ENCODE results near the gene MDM1.
A peak's percentile ranks its signal among the peaks of the same experiment; 100 is the strongest.

Gene MDM1

DNA sequence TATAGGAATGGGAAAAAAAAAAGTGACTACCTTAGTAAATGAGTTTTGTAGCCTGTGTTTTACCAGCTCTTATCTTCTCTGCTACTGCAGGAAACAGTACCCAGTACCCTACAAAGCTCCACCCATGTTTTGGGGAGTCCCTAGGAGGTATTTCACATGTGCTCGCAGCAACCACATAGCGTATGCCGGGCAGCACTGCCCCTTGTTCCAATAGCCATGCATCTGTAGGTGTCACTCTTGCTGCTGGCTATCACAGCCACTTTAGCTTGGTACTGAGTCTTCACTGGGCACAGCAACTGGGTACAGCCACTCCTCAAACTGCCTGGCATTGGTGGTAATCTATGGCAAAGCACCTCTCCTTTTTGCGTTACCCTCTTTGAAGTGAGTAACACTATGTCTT, 2.0 kb upstream of the MDM1 start:
- Histone ChIP-seq H3K27me3 (ENCODE audit: control insufficient read depth in 1 of 2, insufficient read depth in 2 of 2, low read length in 2 of 2) (no peaks in the 10 kb centered on the region), H3K4me3 (ENCODE audit: low read depth in 1 of 2, low read length in 2 of 2) (no peak overlapping the region), H3K36me3 (ENCODE audit: insufficient read depth, low read length) (peaks cover 3% of the 10 kb centered on the region), H3K9ac (ENCODE audit: low read length) (no peak overlapping the region), H3K9me3 (ENCODE audit: low read length) (no peaks in the 10 kb centered on the region), H3K27ac (ENCODE audit: low read depth, low read length) (peak overlapping the region; percentile 55), H3K4me1 (ENCODE audit: insufficient read depth, low read length) (peaks cover 63% of the 10 kb centered on the region)

DNA sequence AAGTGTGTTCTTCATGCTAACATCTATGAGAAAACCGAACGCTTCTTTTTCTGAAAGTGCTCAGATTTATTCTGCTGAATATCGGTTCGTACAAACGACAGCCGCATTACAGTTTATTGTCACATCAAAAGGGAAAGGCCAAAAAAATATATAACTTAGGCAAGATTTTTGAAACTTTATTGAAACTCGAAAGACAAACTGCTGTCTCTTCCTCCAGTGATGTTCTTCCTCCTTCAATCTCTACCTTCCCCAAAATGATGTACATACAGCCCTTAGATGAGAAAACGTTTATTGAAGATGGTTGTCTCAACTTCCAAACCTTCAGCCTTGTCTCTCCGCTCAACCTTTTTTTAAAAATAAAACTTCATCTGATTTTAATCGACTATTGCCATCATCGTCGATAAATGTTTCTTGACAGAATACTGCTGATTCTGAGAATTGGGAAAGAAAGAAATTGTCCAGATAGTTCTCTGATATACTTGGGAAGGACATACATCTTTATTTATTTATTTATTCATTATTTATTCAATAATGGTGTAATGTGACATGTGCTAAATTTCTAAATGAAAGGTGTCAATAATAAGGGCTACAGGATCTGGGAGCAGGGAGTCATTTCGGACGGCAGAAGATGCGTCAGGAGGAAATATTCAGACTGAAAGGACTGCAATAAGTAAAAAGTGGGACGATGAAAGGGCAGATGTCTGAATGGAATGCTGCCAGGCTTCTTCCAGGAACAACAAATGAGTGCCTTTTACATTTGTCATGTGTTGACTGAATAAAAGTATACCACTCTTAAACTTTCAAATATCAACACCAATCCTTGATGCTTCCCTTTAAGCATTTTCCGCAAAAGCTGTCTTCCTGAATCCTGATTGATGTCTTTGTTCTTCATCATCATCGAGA, 817 bp upstream of the MDM1 start:
- H3K27me3 ChIP-seq (ENCODE audit: control insufficient read depth in 1 of 2, insufficient read depth in 2 of 2, low read length in 2 of 2), result no peaks in the 10 kb centered on the region
- no peaks in the 10 kb centered on the region for H3K9me3 ChIP-seq (ENCODE audit: low read length)
- H3K36me3 ChIP-seq (ENCODE audit: insufficient read depth, low read length), result peaks cover 6% of the 10 kb centered on the region
- H3K9ac ChIP-seq (ENCODE audit: low read length), result no peak overlapping the region
- H3K4me1 ChIP-seq (ENCODE audit: insufficient read depth, low read length), result peaks cover 61% of the 10 kb centered on the region
- H3K4me3 ChIP-seq (ENCODE audit: low read depth in 1 of 2, low read length in 2 of 2), result peak overlapping the region; percentile 26 to 59
- peak overlapping the region; percentile 79 for H3K27ac ChIP-seq (ENCODE audit: low read depth, low read length)

DNA sequence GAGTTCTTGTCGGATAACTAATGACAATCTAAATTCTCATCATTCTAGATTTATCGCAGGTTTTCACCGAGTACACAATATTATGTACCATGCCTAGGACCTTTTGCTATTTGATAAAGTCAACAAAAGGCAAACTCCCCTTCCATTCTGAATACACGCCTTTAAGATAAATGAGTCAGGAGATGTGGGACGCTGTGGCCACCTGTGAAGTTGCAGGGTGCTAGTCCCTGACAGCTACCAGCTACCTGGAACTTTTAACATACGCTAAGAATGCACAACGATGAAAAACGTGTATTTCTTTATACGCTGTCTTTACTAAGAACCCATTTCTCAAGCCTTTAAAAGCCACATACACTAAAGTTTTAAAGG, 678 bp downstream of the MDM1 start:
- H3K9ac ChIP-seq (ENCODE audit: low read length), result peak overlapping the region; percentile 16
- H3K27me3 ChIP-seq (ENCODE audit: control insufficient read depth in 1 of 2, insufficient read depth in 2 of 2, low read length in 2 of 2), result no peaks in the 10 kb centered on the region
- peaks cover 52% of the 10 kb centered on the region for H3K4me1 ChIP-seq (ENCODE audit: insufficient read depth, low read length)
- H3K27ac ChIP-seq (ENCODE audit: low read depth, low read length), result peak overlapping the region; percentile 77
- H3K36me3 ChIP-seq (ENCODE audit: insufficient read depth, low read length), result peaks cover 20% of the 10 kb centered on the region
- H3K9me3 ChIP-seq (ENCODE audit: low read length), result no peaks in the 10 kb centered on the region
- peak overlapping the region; percentile 73 to 77 for H3K4me3 ChIP-seq (ENCODE audit: low read depth in 1 of 2, low read length in 2 of 2)

GRCh38 chr12:68327896-68328295, 4.3 kb downstream of the MDM1 start:
- H3K27me3 ChIP-seq (ENCODE audit: control insufficient read depth in 1 of 2, insufficient read depth in 2 of 2, low read length in 2 of 2), result no peaks in the 10 kb centered on the region
- peaks cover 28% of the 10 kb centered on the region for H3K36me3 ChIP-seq (ENCODE audit: insufficient read depth, low read length)
- H3K4me1 ChIP-seq (ENCODE audit: insufficient read depth, low read length), result peaks cover 42% of the 10 kb centered on the region
- H3K4me3 ChIP-seq (ENCODE audit: low read depth in 1 of 2, low read length in 2 of 2), result no peak overlapping the region
- peak overlapping the region; percentile 9 for H3K27ac ChIP-seq (ENCODE audit: low read depth, low read length)
- no peak overlapping the region for H3K9ac ChIP-seq (ENCODE audit: low read length)
- no peaks in the 10 kb centered on the region for H3K9me3 ChIP-seq (ENCODE audit: low read length)

DNA sequence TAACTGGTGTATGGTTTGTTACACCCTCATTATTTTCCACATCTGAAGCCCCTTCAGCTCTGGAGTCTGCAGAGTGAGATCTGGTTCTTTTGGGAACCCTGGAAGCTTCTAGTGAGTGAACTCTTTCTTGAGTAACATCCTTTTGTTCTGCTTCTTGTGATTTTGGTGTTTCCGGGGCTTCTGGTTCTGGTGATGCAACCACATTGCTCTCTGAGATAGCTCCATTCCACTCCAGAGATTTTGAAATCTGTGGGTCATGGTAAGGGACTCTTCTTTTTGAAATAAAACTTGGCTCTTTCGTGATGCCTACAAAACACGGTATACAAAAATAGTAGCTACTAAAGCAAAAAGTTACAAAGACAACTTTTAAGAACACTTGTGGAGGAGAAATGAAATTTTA, 5.4 kb downstream of the MDM1 start:
- Histone ChIP-seq H3K4me1 (ENCODE audit: insufficient read depth, low read length) (peaks cover 40% of the 10 kb centered on the region), H3K27ac (ENCODE audit: low read depth, low read length) (no peak overlapping the region), H3K9ac (ENCODE audit: low read length) (no peak overlapping the region), H3K9me3 (ENCODE audit: low read length) (no peaks in the 10 kb centered on the region), H3K4me3 (ENCODE audit: low read depth in 1 of 2, low read length in 2 of 2) (no peak overlapping the region), H3K36me3 (ENCODE audit: insufficient read depth, low read length) (peaks cover 28% of the 10 kb centered on the region), H3K27me3 (ENCODE audit: control insufficient read depth in 1 of 2, insufficient read depth in 2 of 2, low read length in 2 of 2) (no peaks in the 10 kb centered on the region)

- H3K4me1 ChIP-seq (ENCODE audit: insufficient read depth, low read length), result peaks cover 39% of the 10 kb centered on the region
- peaks cover 28% of the 10 kb centered on the region for H3K36me3 ChIP-seq (ENCODE audit: insufficient read depth, low read length)
- no peak overlapping the region for H3K9ac ChIP-seq (ENCODE audit: low read length)
These were observed 6.2 kb downstream of the MDM1 start for GRCh38 chr12:68325966-68326365.

DNA sequence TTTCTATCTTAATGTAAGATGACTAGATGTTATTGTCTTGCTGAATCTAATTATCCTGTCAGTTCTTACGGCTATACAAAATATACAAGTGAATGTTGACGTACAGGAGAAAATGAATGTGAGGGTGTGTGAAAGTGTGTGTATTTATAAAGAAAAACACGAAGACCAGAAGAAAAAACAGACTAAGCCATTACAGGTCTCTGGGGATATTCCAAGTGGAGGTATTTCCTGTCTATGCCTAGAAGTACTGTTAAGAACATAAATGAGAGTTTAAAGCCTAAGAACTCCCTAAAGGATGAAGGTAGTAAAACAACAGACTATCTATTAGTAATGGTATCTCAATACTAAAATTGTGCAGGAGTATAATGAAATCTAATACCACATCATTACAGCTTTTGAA, 7.6 kb downstream of the MDM1 start:
- H3K27ac ChIP-seq (ENCODE audit: low read depth, low read length), result peak overlapping the region; percentile 80

More at GRCh38 chr12:68325966-68326365, 6.2 kb downstream of the MDM1 start:
- Histone ChIP-seq H3K9me3 (ENCODE audit: low read length) (no peaks in the 10 kb centered on the region), H3K27ac (ENCODE audit: low read depth, low read length) (peak overlapping the region; percentile 31), H3K27me3 (ENCODE audit: control insufficient read depth in 1 of 2, insufficient read depth in 2 of 2, low read length in 2 of 2) (no peaks in the 10 kb centered on the region), H3K4me3 (ENCODE audit: low read depth in 1 of 2, low read length in 2 of 2) (no peak overlapping the region)

GRCh38 chr12:68321140-68321539, 11.0 kb downstream of the MDM1 start:
- Histone ChIP-seq H3K27me3 (ENCODE audit: control insufficient read depth in 1 of 2, insufficient read depth in 2 of 2, low read length in 2 of 2) (no peaks in the 10 kb centered on the region), H3K4me3 (ENCODE audit: low read depth in 1 of 2, low read length in 2 of 2) (no peak overlapping the region), H3K9me3 (ENCODE audit: low read length) (no peaks in the 10 kb centered on the region), H3K36me3 (ENCODE audit: insufficient read depth, low read length) (peaks cover 9% of the 10 kb centered on the region), H3K27ac (ENCODE audit: low read depth, low read length) (no peak overlapping the region), H3K9ac (ENCODE audit: low read length) (no peak overlapping the region), H3K4me1 (ENCODE audit: insufficient read depth, low read length) (peaks cover 46% of the 10 kb centered on the region)

More for the DNA sequence above, 7.6 kb downstream of the MDM1 start:
- Histone ChIP-seq H3K4me1 (ENCODE audit: insufficient read depth, low read length) (peaks cover 38% of the 10 kb centered on the region), H3K36me3 (ENCODE audit: insufficient read depth, low read length) (peaks cover 28% of the 10 kb centered on the region), H3K9me3 (ENCODE audit: low read length) (no peaks in the 10 kb centered on the region), H3K27me3 (ENCODE audit: control insufficient read depth in 1 of 2, insufficient read depth in 2 of 2, low read length in 2 of 2) (no peaks in the 10 kb centered on the region), H3K9ac (ENCODE audit: low read length) (no peak overlapping the region), H3K4me3 (ENCODE audit: low read depth in 1 of 2, low read length in 2 of 2) (no peak overlapping the region)

- Histone ChIP-seq H3K27me3 (ENCODE audit: control insufficient read depth in 1 of 2, insufficient read depth in 2 of 2, low read length in 2 of 2) (no peaks in the 10 kb centered on the region), H3K9me3 (ENCODE audit: low read length) (no peaks in the 10 kb centered on the region), H3K36me3 (ENCODE audit: insufficient read depth, low read length) (peaks cover 8% of the 10 kb centered on the region), H3K4me1 (ENCODE audit: insufficient read depth, low read length) (peaks cover 41% of the 10 kb centered on the region), H3K4me3 (ENCODE audit: low read depth in 1 of 2, low read length in 2 of 2) (peak overlapping the region in 1 of 2 donors; percentile 3), H3K9ac (ENCODE audit: low read length) (no peak overlapping the region), H3K27ac (ENCODE audit: low read depth, low read length) (peak overlapping the region; percentile 79)
These were observed 12.1 kb downstream of the MDM1 start for GRCh38 chr12:68319988-68320623.

GRCh38 chr12:68317047-68317667, 15.0 kb downstream of the MDM1 start:
- H3K9me3 ChIP-seq (ENCODE audit: low read length), result no peaks in the 10 kb centered on the region
- H3K36me3 ChIP-seq (ENCODE audit: insufficient read depth, low read length), result peaks cover 31% of the 10 kb centered on the region
- H3K4me1 ChIP-seq (ENCODE audit: insufficient read depth, low read length), result peaks cover 34% of the 10 kb centered on the region
- H3K9ac ChIP-seq (ENCODE audit: low read length), result no peak overlapping the region
- H3K27ac ChIP-seq (ENCODE audit: low read depth, low read length), result no peak overlapping the region
- H3K27me3 ChIP-seq (ENCODE audit: control insufficient read depth in 1 of 2, insufficient read depth in 2 of 2, low read length in 2 of 2), result no peaks in the 10 kb centered on the region
- H3K4me3 ChIP-seq (ENCODE audit: low read depth in 1 of 2, low read length in 2 of 2), result no peak overlapping the region

- Histone ChIP-seq H3K27ac (ENCODE audit: low read depth, low read length) (no peak overlapping the region), H3K9me3 (ENCODE audit: low read length) (no peaks in the 10 kb centered on the region), H3K27me3 (ENCODE audit: control insufficient read depth in 1 of 2, insufficient read depth in 2 of 2, low read length in 2 of 2) (no peaks in the 10 kb centered on the region), H3K4me1 (ENCODE audit: insufficient read depth, low read length) (no peaks in the 10 kb centered on the region), H3K4me3 (ENCODE audit: low read depth in 1 of 2, low read length in 2 of 2) (no peak overlapping the region), H3K36me3 (ENCODE audit: insufficient read depth, low read length) (peaks cover 62% of the 10 kb centered on the region), H3K9ac (ENCODE audit: low read length) (no peak overlapping the region)
These were observed 21.8 kb downstream of the MDM1 start for GRCh38 chr12:68310370-68310769.

Measured in muscle layer of colon (tissue), 2 donors.